ENCODE data around the gene MEGF11. TPM values are rescaled to one million over a fixed set of nuclear protein-coding genes. Genes with fewer than 3 reads are reported as not detected.

MEGF11 gene
- total RNA-seq, 1 experiment from 2014 or later: 1.2 TPM

- Mint-ChIP-seq H3K27me3 (ENCODE audit: low read depth) (no peaks in the 10 kb centered on the region), H3K9me3 (no peaks in the 10 kb centered on the region), H3K4me1 (peaks cover 21 to 31% of the 10 kb centered on the region in 2 experiments), H3K36me3 (ENCODE audit: insufficient read depth in 1 of 3, low read depth in 3 of 3) (peaks cover 4 to 31% (median 6%) of the 10 kb centered on the region in 3 experiments; a peak in 6 of 7 replicates), H3K27ac (no peak overlapping the region), H3K4me3 (no peak overlapping the region)
- Histone ChIP-seq H3K27me3 (ENCODE audit: insufficient read depth, low read length) (no peaks in the 10 kb centered on the region), H2BK15ac (ENCODE audit: low read depth, low read length) (no peak overlapping the region), H2AFZ (ENCODE audit: low read length) (no peak overlapping the region), H4K8ac (replicated peaks; ENCODE audit: insufficient read length, low read depth, low read length) (no peak overlapping the region), H3K56ac (ENCODE audit: insufficient read length, low read depth, low read length) (no peak overlapping the region), H3K79me2 (ENCODE audit: insufficient read depth, low read length) (no peaks in the 10 kb centered on the region), H3K18ac (ENCODE audit: insufficient read length, low read depth, low read length) (no peak overlapping the region), H2BK5ac (ENCODE audit: insufficient read length, low read length) (no peak overlapping the region), H3K23ac (ENCODE audit: insufficient read length, low read depth, low read length) (no peak overlapping the region), H2AK5ac (ENCODE audit: insufficient read length, low read length) (no peak overlapping the region), H3K14ac (ENCODE audit: insufficient read depth, low read length) (no peak overlapping the region), H4K91ac (ENCODE audit: insufficient read length, low read depth, low read length) (no peak overlapping the region), H2BK20ac (ENCODE audit: low read depth, low read length, poor library complexity, severe bottlenecking) (no peak overlapping the region), H3K27ac (ENCODE audit: insufficient read length, low read depth, low read length) (no peak overlapping the region), H3K79me1 (ENCODE audit: insufficient read depth, low read depth, low read length, poor library complexity, severe bottlenecking) (no peaks in the 10 kb centered on the region), H2BK12ac (ENCODE audit: insufficient read length, low read depth, low read length) (no peak overlapping the region), H3K23me2 (ENCODE audit: insufficient read length, low read depth, low read length, poor library complexity, severe bottlenecking) (no peaks in the 10 kb centered on the region), H3K4me2 (ENCODE audit: insufficient read depth, insufficient read length, low read length) (no peak overlapping the region), H4K20me1 (ENCODE audit: control insufficient read depth, insufficient read depth, insufficient read length) (no peaks in the 10 kb centered on the region), H4K5ac (ENCODE audit: insufficient read length, low read depth, low read length) (no peak overlapping the region), H3K9ac (ENCODE audit: extremely low read depth, insufficient read length, low read length) (no peak overlapping the region), H3T11ph (ENCODE audit: low read length) (no peak overlapping the region), H3K4ac (ENCODE audit: low read depth, low read length) (no peak overlapping the region), H3K4me1 (ENCODE audit: insufficient read depth, low read length) (0 out of 2 replicates have a peak, but pooled peaks cover 3% of the 10 kb centered on the region), H2BK120ac (ENCODE audit: low read depth, low read length, poor library complexity, severe bottlenecking) (no peak overlapping the region), H3K9me3 (ENCODE audit: control insufficient read depth, low read depth, low read length) (no peaks in the 10 kb centered on the region)
- no peak for TF ChIP-seq CTCF (conservative IDR thresholded peaks at IDR 0.05)
- no CpG with 5 or more reads among the region's 3 CpGs for WGBS (ENCODE audit: extremely low coverage, insufficient read length, low lambda C conversion rate)
- DNase-seq: peak; percentile 7
These were observed 345.9 kb downstream of the MEGF11 start for GRCh38 chr15:65907661-65908060.
